Parathyroid adenoma (tissue), 2 donors: ENCODE measurements around the gene ANXA6.

ENCODE experiments used
- H2AFZ ChIP-seq: fragments of 300-600 bp; sonication (generic); one replicate; pipeline ENCODE4 v1.7.0; 2017; ENCODE audit warnings: antibody characterized with exemption, mild to moderate bottlenecking
- H3K27ac ChIP-seq: fragments of 300-600 bp; sonication (generic); one replicate; pipeline ENCODE4 v1.7.0; 2017
- H3K27me3 ChIP-seq: fragments of 300-600 bp; sonication (generic); one replicate; pipeline ENCODE4 v1.7.0; 2017; ENCODE audit warnings: low read length; ENCODE audit not compliant: control insufficient read depth, insufficient read depth
- H3K36me3 ChIP-seq: fragments of 300-600 bp; sonication (generic); one replicate; pipeline ENCODE4 v1.7.0; 2017; ENCODE audit warnings: low read length; ENCODE audit not compliant: control insufficient read depth, insufficient read depth
- H3K4me1 ChIP-seq: fragments of 300-600 bp; sonication (generic); one replicate; pipeline ENCODE4 v1.7.0; 2017; ENCODE audit warnings: control low read depth
- H3K4me2 ChIP-seq: fragments of 300-600 bp; sonication (generic); one replicate; pipeline ENCODE4 v1.7.0; 2017; ENCODE audit warnings: low read length
- H3K4me3 ChIP-seq: fragments of 300-600 bp; sonication (generic); one replicate; pipeline ENCODE4 v1.7.0; 2017; ENCODE audit warnings: low read depth, low read length
- H3K79me2 ChIP-seq: fragments of 300-600 bp; sonication (generic); one replicate; pipeline ENCODE4 v1.7.0; 2017; ENCODE audit warnings: control low read depth
- H3K9ac ChIP-seq: fragments of 300-600 bp; sonication (generic); one replicate; pipeline ENCODE4 v1.7.0; 2017; ENCODE audit warnings: mild to moderate bottlenecking
- H3K9me3 ChIP-seq: fragments of 300-600 bp; sonication (generic); one replicate; pipeline ENCODE4 v1.7.0; 2017; ENCODE audit warnings: low read length; ENCODE audit not compliant: control insufficient read depth
- TF ChIP-seq, protein P1 (sequence below): fragments of 300-600 bp; sonication (generic); IDR thresholded peaks from one replicate; pipeline ENCODE4 v1.7.0; 2017; ENCODE audit warnings: antibody characterized with exemption, mild to moderate bottlenecking
- donor health status: primary hyperparathyroidism.

ANXA6 gene

DNA sequence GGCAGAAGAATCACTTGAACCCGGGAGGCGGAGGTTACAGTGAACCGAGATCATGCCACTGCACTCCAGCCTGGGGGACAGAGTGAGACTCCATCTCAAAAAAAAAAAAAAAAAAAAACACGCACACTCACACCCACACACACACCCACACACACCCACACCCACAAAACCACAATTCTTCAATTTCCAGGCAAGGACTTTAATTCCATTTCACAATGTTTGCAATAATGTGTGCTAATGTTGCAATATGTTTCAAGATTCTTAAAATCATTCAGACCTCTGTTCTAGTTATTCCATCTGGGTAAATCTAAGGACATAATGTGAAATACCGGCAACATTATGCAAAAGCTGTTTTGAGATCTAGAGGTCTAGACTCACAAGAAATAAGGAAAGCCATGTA, 38.0 kb upstream of the ANXA6 start:
- Histone ChIP-seq H3K36me3 (no peaks in the 10 kb centered on the region), H3K27me3 (no peaks in the 10 kb centered on the region)

DNA sequence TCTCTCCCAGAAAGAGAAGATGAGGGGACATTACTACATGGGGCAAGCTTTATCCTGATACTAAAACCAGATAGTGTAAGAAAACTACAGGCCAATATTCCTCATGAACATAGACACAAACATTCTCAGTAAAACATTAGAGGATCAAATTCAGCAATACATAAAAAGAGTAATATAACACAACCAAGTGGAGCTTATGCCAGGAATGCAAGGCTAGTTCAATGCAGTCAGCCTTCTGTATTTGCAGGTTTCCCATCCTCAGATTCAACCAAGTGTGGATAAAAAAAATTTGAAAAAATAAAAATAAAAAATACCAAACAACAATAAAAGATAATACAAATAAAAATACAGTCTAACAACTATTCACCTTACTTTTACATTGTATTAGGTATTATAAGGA, 35.0 kb upstream of the ANXA6 start:
- Histone ChIP-seq H3K27me3 (no peaks in the 10 kb centered on the region), H3K27ac (no peak overlapping the region), H3K9ac (no peak overlapping the region), H2AFZ (no peak overlapping the region), H3K9me3 (no peaks in the 10 kb centered on the region), H3K4me2 (no peak overlapping the region), H3K79me2 (no peaks in the 10 kb centered on the region), H3K4me3 (no peak overlapping the region), H3K36me3 (no peaks in the 10 kb centered on the region), H3K4me1 (no peaks in the 10 kb centered on the region)
- TF ChIP-seq, protein P1, sequence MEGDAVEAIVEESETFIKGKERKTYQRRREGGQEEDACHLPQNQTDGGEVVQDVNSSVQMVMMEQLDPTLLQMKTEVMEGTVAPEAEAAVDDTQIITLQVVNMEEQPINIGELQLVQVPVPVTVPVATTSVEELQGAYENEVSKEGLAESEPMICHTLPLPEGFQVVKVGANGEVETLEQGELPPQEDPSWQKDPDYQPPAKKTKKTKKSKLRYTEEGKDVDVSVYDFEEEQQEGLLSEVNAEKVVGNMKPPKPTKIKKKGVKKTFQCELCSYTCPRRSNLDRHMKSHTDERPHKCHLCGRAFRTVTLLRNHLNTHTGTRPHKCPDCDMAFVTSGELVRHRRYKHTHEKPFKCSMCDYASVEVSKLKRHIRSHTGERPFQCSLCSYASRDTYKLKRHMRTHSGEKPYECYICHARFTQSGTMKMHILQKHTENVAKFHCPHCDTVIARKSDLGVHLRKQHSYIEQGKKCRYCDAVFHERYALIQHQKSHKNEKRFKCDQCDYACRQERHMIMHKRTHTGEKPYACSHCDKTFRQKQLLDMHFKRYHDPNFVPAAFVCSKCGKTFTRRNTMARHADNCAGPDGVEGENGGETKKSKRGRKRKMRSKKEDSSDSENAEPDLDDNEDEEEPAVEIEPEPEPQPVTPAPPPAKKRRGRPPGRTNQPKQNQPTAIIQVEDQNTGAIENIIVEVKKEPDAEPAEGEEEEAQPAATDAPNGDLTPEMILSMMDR, result no peak

More for the DNA sequence above, 38.0 kb upstream of the ANXA6 start:
- Histone ChIP-seq H3K9ac (no peak overlapping the region), H3K4me2 (no peak overlapping the region), H2AFZ (no peak overlapping the region), H3K4me1 (no peaks in the 10 kb centered on the region), H3K9me3 (no peaks in the 10 kb centered on the region), H3K27ac (no peak overlapping the region), H3K79me2 (no peaks in the 10 kb centered on the region), H3K4me3 (no peak overlapping the region)
- TF ChIP-seq, protein P1, result no peak

DNA sequence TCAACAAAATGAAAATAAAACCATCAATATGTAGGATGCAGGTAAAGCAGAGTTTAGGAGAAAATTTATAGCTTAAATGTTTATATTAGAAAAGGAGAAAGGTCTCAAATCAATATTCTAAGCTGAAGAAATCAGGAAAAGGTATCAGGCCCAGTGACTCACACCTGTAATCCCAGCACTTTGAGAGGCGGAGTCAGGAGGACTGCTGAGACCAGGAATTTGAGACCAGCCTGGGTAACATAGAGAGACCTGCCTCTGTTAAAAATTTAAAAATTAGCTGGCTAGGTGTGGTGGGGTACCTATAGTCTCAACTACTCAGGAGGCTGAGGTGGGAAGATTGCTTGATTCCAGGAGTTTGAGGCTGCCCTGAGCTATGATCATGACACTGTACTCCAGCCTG, 34.1 kb upstream of the ANXA6 start:
- no peak overlapping the region for H2AFZ ChIP-seq
- H3K79me2 ChIP-seq, result no peaks in the 10 kb centered on the region
- no peak overlapping the region for H3K9ac ChIP-seq
- H3K9me3 ChIP-seq, result no peaks in the 10 kb centered on the region
- no peaks in the 10 kb centered on the region for H3K4me1 ChIP-seq
- no peak overlapping the region for H3K4me2 ChIP-seq
- no peak overlapping the region for H3K27ac ChIP-seq
- H3K27me3 ChIP-seq, result no peaks in the 10 kb centered on the region
- TF ChIP-seq, protein P1, result no peak
- no peaks in the 10 kb centered on the region for H3K36me3 ChIP-seq
- no peak overlapping the region for H3K4me3 ChIP-seq

DNA sequence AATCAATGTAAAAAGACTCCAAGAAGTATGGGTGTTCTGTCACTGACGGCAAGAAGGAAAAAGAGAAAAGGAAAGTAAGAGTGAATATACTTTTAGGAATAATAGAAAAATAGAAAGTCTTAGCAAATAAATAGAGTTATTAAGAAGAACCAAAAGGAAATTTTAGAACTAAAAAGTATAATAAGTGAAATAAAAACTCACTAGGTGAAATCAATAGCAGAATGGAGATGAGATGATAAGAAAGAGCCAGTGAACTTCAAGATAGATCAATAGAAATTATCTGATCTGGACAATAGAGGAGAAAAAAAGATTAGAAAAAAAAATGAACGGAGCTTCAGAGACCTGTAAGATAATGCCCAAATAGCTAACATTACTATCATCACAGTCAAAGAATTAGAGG, 31.6 kb upstream of the ANXA6 start:
- Histone ChIP-seq H3K4me1 (no peaks in the 10 kb centered on the region), H3K4me2 (no peak overlapping the region), H3K9me3 (no peaks in the 10 kb centered on the region), H2AFZ (no peak overlapping the region), H3K4me3 (no peak overlapping the region), H3K36me3 (no peaks in the 10 kb centered on the region), H3K9ac (no peak overlapping the region), H3K79me2 (no peaks in the 10 kb centered on the region), H3K27me3 (no peaks in the 10 kb centered on the region), H3K27ac (no peak overlapping the region)
- TF ChIP-seq, protein P1, result no peak

DNA sequence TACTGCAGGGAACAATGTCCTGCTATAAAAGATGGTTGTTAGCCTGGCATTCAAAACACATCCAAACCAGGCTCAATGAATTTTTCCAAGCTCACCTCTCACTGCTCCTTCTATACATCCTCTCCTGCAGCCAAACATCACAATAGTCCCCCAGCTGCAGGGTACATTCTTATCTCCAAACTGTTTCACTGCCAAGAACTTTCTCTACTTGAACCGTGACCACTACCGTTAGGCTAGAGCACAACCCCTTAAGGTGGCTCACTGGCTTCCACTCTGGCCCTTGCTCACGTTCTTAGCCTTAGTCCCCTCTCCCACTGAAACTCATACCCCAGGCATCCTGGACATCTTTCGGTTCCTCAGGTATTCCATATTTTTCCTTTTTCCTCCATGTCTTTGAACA, 29.0 kb upstream of the ANXA6 start:
- H3K4me3 ChIP-seq, result no peak overlapping the region
- H2AFZ ChIP-seq, result no peak overlapping the region
- no peaks in the 10 kb centered on the region for H3K27me3 ChIP-seq
- no peak overlapping the region for H3K9ac ChIP-seq
- H3K4me2 ChIP-seq, result no peak overlapping the region
- no peaks in the 10 kb centered on the region for H3K9me3 ChIP-seq
- H3K79me2 ChIP-seq, result no peaks in the 10 kb centered on the region
- TF ChIP-seq, protein P1, result no peak
- H3K4me1 ChIP-seq, result no peaks in the 10 kb centered on the region
- H3K36me3 ChIP-seq, result no peaks in the 10 kb centered on the region
- H3K27ac ChIP-seq, result no peak overlapping the region
